ENCODE data around the gene ILKAP.

ILKAP gene

GRCh38 chr2:238155761-238156694 is 47.5 kb downstream of the ILKAP start:
- ATAC-seq (replicated peaks; ENCODE audit: extremely low read depth, poor library complexity, severe bottlenecking) (no peak), DNase-seq (ENCODE audit: low spot score in 2 of 2) (no peak)
- H3K4me1 Mint-ChIP-seq, result peaks cover 13% of the 10 kb centered on the region
- peaks cover 22% of the 10 kb centered on the region for H3K27me3 Mint-ChIP-seq
- no peaks in the 10 kb centered on the region for H3K9me3 Mint-ChIP-seq
- no peak overlapping the region for H3K27ac Mint-ChIP-seq (ENCODE audit: low read depth)
- no peaks in the 10 kb centered on the region for H3K36me3 Mint-ChIP-seq (ENCODE audit: insufficient read depth)
- no peak overlapping the region for H3K4me3 Mint-ChIP-seq

- DNase-seq (ENCODE audit: low spot score in 2 of 2), result no peak
- no peak overlapping the region for H3K4me3 Mint-ChIP-seq
- H3K9me3 Mint-ChIP-seq, result no peaks in the 10 kb centered on the region
- ATAC-seq (replicated peaks; ENCODE audit: extremely low read depth, poor library complexity, severe bottlenecking), result no peak
- H3K27me3 Mint-ChIP-seq, result peaks cover 14% of the 10 kb centered on the region
- H3K27ac Mint-ChIP-seq (ENCODE audit: low read depth), result no peak overlapping the region
- H3K4me1 Mint-ChIP-seq, result peaks cover 8% of the 10 kb centered on the region
- H3K36me3 Mint-ChIP-seq (ENCODE audit: insufficient read depth), result no peaks in the 10 kb centered on the region
Observed at GRCh38 chr2:238155051-238155760, 48.3 kb downstream of the ILKAP start.

- Mint-ChIP-seq H3K4me1 (peaks cover 5% of the 10 kb centered on the region), H3K27ac (ENCODE audit: low read depth) (no peak overlapping the region), H3K9me3 (no peaks in the 10 kb centered on the region), H3K36me3 (ENCODE audit: insufficient read depth) (no peaks in the 10 kb centered on the region), H3K4me3 (no peak overlapping the region), H3K27me3 (peaks cover 8% of the 10 kb centered on the region)
- DNase-seq (ENCODE audit: low spot score in 2 of 2), result no peak
- ATAC-seq (replicated peaks; ENCODE audit: extremely low read depth, poor library complexity, severe bottlenecking), result no peak
Observed at GRCh38 chr2:238154570-238154969, 48.9 kb downstream of the ILKAP start.

GRCh38 chr2:238152771-238153688 is 50.5 kb downstream of the ILKAP start:
- DNase-seq (ENCODE audit: low spot score in 2 of 2) (no peak), ATAC-seq (replicated peaks; ENCODE audit: extremely low read depth, poor library complexity, severe bottlenecking) (no peak)
- Mint-ChIP-seq H3K4me1 (no peaks in the 10 kb centered on the region), H3K27me3 (no peaks in the 10 kb centered on the region), H3K36me3 (ENCODE audit: insufficient read depth) (no peaks in the 10 kb centered on the region), H3K9me3 (no peaks in the 10 kb centered on the region), H3K4me3 (no peak overlapping the region), H3K27ac (ENCODE audit: low read depth) (no peak overlapping the region)

- H3K36me3 Mint-ChIP-seq (ENCODE audit: insufficient read depth), result no peaks in the 10 kb centered on the region
- H3K9me3 Mint-ChIP-seq, result no peaks in the 10 kb centered on the region
- ATAC-seq (replicated peaks; ENCODE audit: extremely low read depth, poor library complexity, severe bottlenecking) (no peak), DNase-seq (ENCODE audit: low spot score in 2 of 2) (no peak)
- H3K4me1 Mint-ChIP-seq, result no peaks in the 10 kb centered on the region
- H3K27me3 Mint-ChIP-seq, result no peaks in the 10 kb centered on the region
- H3K4me3 Mint-ChIP-seq, result no peak overlapping the region
- H3K27ac Mint-ChIP-seq (ENCODE audit: low read depth), result no peak overlapping the region
Observed at GRCh38 chr2:238151628-238152235, 51.8 kb downstream of the ILKAP start.

- ATAC-seq (replicated peaks; ENCODE audit: extremely low read depth, poor library complexity, severe bottlenecking), result no peak
- Mint-ChIP-seq H3K9me3 (no peaks in the 10 kb centered on the region), H3K4me3 (no peak overlapping the region), H3K27me3 (no peaks in the 10 kb centered on the region), H3K27ac (ENCODE audit: low read depth) (no peak overlapping the region), H3K4me1 (no peaks in the 10 kb centered on the region), H3K36me3 (ENCODE audit: insufficient read depth) (no peaks in the 10 kb centered on the region)
- no peak for DNase-seq (ENCODE audit: low spot score in 2 of 2)
Observed at GRCh38 chr2:238151205-238151604, 52.3 kb downstream of the ILKAP start.

GRCh38 chr2:238150686-238151085 is 52.8 kb downstream of the ILKAP start:
- Mint-ChIP-seq H3K4me1 (no peaks in the 10 kb centered on the region), H3K36me3 (ENCODE audit: insufficient read depth) (no peaks in the 10 kb centered on the region), H3K27me3 (no peaks in the 10 kb centered on the region), H3K9me3 (no peaks in the 10 kb centered on the region), H3K4me3 (no peak overlapping the region), H3K27ac (ENCODE audit: low read depth) (no peak overlapping the region)
- no peak for DNase-seq (ENCODE audit: low spot score in 2 of 2)
- ATAC-seq (replicated peaks; ENCODE audit: extremely low read depth, poor library complexity, severe bottlenecking), result no peak

- Mint-ChIP-seq H3K9me3 (no peaks in the 10 kb centered on the region), H3K4me1 (no peaks in the 10 kb centered on the region), H3K36me3 (ENCODE audit: insufficient read depth) (no peaks in the 10 kb centered on the region), H3K4me3 (no peak overlapping the region), H3K27ac (ENCODE audit: low read depth) (no peak overlapping the region), H3K27me3 (no peaks in the 10 kb centered on the region)
- DNase-seq (ENCODE audit: low spot score in 2 of 2) (no peak), ATAC-seq (replicated peaks; ENCODE audit: extremely low read depth, poor library complexity, severe bottlenecking) (no peak)
Observed at GRCh38 chr2:238149841-238150572, 53.5 kb downstream of the ILKAP start.

GRCh38 chr2:238148981-238149380 is 54.5 kb downstream of the ILKAP start:
- peaks cover 4% of the 10 kb centered on the region for H3K4me1 Mint-ChIP-seq
- ATAC-seq (replicated peaks; ENCODE audit: extremely low read depth, poor library complexity, severe bottlenecking) (no peak), DNase-seq (ENCODE audit: low spot score in 2 of 2) (no peak)
- H3K4me3 Mint-ChIP-seq, result no peak overlapping the region
- no peaks in the 10 kb centered on the region for H3K36me3 Mint-ChIP-seq (ENCODE audit: insufficient read depth)
- no peaks in the 10 kb centered on the region for H3K9me3 Mint-ChIP-seq
- H3K27ac Mint-ChIP-seq (ENCODE audit: low read depth), result no peak overlapping the region
- no peaks in the 10 kb centered on the region for H3K27me3 Mint-ChIP-seq

GRCh38 chr2:238146884-238147544 is 56.5 kb downstream of the ILKAP start:
- H3K27me3 Mint-ChIP-seq, result no peaks in the 10 kb centered on the region
- no peaks in the 10 kb centered on the region for H3K9me3 Mint-ChIP-seq
- no peak for ATAC-seq (replicated peaks; ENCODE audit: extremely low read depth, poor library complexity, severe bottlenecking)
- DNase-seq (ENCODE audit: low spot score in 2 of 2), result no peak
- H3K36me3 Mint-ChIP-seq (ENCODE audit: insufficient read depth), result no peaks in the 10 kb centered on the region
- peaks cover 7% of the 10 kb centered on the region for H3K4me1 Mint-ChIP-seq
- H3K27ac Mint-ChIP-seq (ENCODE audit: low read depth), result no peak overlapping the region
- H3K4me3 Mint-ChIP-seq, result no peak overlapping the region

GRCh38 chr2:238145851-238146250 is 57.6 kb downstream of the ILKAP start:
- no peaks in the 10 kb centered on the region for H3K36me3 Mint-ChIP-seq (ENCODE audit: insufficient read depth)
- H3K9me3 Mint-ChIP-seq, result no peaks in the 10 kb centered on the region
- DNase-seq (ENCODE audit: low spot score in 2 of 2), result no peak
- H3K27ac Mint-ChIP-seq (ENCODE audit: low read depth), result no peak overlapping the region
- no peaks in the 10 kb centered on the region for H3K27me3 Mint-ChIP-seq
- no peak overlapping the region for H3K4me3 Mint-ChIP-seq
- no peak for ATAC-seq (replicated peaks; ENCODE audit: extremely low read depth, poor library complexity, severe bottlenecking)
- peaks cover 15% of the 10 kb centered on the region for H3K4me1 Mint-ChIP-seq
